ENCODE results near the gene TMEM266.

TMEM266 gene

DNA sequence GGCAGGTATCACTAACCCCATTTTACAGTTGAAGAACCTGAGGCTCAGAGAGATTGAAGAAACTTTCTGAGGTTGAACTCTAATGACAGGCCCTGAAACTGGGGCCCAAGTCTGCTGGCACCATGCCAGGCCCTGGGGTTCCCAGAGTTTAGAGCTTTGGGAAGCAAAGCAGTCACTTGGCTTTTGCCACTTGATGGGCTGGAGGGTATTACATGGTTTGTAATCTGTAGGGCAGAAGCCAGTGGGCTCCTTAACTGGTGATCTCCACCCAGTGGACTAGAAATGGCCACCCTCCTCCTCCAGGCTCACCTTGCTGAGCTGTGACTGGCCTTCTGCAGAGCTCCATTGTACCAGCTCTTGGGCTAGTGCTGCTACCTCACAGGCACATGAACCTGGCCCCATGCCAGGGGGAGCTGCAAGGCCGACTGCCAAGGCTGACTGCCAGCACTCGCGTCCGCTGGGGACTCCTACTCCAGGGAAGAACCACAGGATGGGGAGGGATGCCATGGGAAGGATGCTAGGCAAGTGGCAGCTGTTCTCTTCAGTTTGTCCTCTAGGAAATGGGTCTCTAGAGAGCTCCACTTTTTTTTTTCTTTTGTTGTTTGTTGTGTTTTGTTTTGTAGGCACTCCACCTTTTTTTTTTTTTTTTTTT, 146.7 kb downstream of the TMEM266 start:
- H3K36me3 Mint-ChIP-seq (ENCODE audit: low read depth): peaks cover 13% of the 10 kb centered on the region
- DNase-seq: no peak
- peaks cover 3% of the 10 kb centered on the region for H3K27me3 Mint-ChIP-seq (ENCODE audit: low read depth, poor library complexity)
- TF ChIP-seq, protein P1, sequence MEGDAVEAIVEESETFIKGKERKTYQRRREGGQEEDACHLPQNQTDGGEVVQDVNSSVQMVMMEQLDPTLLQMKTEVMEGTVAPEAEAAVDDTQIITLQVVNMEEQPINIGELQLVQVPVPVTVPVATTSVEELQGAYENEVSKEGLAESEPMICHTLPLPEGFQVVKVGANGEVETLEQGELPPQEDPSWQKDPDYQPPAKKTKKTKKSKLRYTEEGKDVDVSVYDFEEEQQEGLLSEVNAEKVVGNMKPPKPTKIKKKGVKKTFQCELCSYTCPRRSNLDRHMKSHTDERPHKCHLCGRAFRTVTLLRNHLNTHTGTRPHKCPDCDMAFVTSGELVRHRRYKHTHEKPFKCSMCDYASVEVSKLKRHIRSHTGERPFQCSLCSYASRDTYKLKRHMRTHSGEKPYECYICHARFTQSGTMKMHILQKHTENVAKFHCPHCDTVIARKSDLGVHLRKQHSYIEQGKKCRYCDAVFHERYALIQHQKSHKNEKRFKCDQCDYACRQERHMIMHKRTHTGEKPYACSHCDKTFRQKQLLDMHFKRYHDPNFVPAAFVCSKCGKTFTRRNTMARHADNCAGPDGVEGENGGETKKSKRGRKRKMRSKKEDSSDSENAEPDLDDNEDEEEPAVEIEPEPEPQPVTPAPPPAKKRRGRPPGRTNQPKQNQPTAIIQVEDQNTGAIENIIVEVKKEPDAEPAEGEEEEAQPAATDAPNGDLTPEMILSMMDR (IDR thresholded peaks at IDR 0.05): no peak
- peaks cover 34% of the 10 kb centered on the region for H3K4me1 Mint-ChIP-seq
- no peak overlapping the region for H3K4me3 Mint-ChIP-seq
- H3K27ac Mint-ChIP-seq: no peak overlapping the region
- H3K9me3 Mint-ChIP-seq: no peaks in the 10 kb centered on the region

DNA sequence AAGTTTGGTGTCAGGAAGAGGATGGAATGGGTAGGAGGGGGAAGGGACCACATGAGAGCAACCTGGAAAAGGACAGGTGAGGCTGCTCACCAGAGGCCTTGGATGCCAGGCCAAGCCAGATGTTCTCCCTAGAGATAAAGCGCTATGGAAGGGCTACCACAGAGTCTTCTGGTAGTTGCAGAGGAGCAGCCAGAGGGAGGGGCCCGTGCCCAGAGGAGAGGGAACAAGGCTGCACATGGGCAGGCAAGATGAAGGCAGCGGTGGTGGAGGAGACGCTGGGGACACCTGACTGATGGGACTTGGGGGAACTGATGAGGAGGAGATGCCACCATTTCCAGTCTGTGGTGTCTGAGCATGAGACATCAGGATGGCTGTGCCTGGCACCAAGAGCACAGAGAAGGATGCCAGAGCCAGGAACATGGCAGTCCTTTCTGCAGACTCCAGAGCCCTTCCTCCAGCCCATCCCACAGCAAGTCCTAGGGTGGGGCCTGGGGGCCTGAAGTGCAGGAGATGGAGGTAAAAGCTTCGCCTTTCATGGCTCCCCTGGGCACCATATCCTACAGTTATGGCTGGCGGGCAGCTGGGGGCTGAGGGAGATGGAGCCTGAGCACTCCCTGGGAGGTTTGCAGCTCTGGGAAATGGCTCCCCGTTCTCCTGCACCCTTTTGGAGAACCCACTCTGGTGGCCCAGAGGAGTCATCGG, 148.4 kb downstream of the TMEM266 start:
- TF ChIP-seq, protein P1 (IDR thresholded peaks at IDR 0.05): no peak
- DNase-seq: no peak
- Mint-ChIP-seq H3K4me3 (no peak overlapping the region), H3K27me3 (ENCODE audit: low read depth, poor library complexity) (peaks cover 3% of the 10 kb centered on the region), H3K27ac (no peak overlapping the region), H3K9me3 (no peaks in the 10 kb centered on the region), H3K4me1 (peaks cover 34% of the 10 kb centered on the region), H3K36me3 (ENCODE audit: low read depth) (peaks cover 23% of the 10 kb centered on the region)

DNA sequence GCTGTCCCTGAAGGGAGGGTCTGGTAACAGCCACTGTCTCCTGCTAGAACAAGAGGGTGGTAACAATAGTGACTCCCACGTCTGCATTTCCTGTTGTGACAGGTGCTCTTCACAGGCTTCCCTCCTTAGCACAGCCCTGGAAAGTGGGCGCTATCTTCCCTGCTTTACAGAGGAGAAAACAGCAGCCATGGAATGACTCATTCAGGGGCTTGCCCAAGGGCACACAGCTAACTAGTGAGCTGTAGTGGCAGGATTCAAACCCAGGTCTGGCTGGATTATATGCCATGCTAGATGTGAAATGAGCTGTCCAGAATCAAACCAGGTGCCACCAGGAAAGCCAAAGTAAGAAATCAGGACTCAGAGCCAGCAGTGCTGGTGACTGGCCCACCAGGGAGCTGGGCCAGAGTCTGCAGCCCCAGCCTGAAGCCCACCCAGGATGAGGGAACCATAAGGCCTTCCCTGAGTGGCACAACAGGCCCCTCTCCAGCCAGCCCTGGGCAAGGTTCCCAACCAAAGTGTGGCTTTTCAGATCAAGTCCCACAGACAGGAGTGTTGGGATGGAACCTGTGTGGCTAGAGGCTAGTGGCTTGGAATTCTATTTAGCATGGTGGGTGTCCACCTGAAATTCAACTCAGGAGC, 149.1 kb downstream of the TMEM266 start:
- Mint-ChIP-seq H3K9me3 (no peaks in the 10 kb centered on the region), H3K27me3 (ENCODE audit: low read depth, poor library complexity) (peaks cover 3% of the 10 kb centered on the region), H3K36me3 (ENCODE audit: low read depth) (peaks cover 28% of the 10 kb centered on the region), H3K4me1 (peaks cover 34% of the 10 kb centered on the region), H3K27ac (no peak overlapping the region), H3K4me3 (no peak overlapping the region)
- no peak for DNase-seq
- TF ChIP-seq, protein P1 (IDR thresholded peaks at IDR 0.05): no peak

DNA sequence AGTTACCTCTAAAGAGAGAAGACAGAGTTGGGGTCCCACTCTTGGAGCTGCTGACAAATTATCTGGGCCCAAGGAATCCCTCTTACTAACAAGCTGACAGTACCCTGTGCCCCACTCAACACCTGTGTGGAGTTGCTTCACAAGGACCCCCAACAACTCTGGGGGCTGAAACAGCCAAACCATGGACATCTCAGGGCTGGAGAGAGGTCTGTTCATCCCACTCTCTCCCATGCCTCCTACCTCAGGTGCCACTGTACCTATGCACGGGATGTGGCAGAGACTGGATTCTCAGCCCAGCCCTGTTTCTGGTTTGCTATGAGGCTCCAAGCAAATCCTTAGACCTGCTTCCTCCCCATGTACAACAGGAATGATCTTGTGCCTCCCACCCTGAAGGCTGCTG, 149.7 kb downstream of the TMEM266 start:
- Mint-ChIP-seq H3K36me3 (ENCODE audit: low read depth) (peaks cover 28% of the 10 kb centered on the region), H3K4me1 (peaks cover 34% of the 10 kb centered on the region), H3K27me3 (ENCODE audit: low read depth, poor library complexity) (peaks cover 3% of the 10 kb centered on the region), H3K4me3 (no peak overlapping the region), H3K27ac (no peak overlapping the region), H3K9me3 (no peaks in the 10 kb centered on the region)
- no peak for DNase-seq
- TF ChIP-seq, protein P1 (IDR thresholded peaks at IDR 0.05): no peak

DNA sequence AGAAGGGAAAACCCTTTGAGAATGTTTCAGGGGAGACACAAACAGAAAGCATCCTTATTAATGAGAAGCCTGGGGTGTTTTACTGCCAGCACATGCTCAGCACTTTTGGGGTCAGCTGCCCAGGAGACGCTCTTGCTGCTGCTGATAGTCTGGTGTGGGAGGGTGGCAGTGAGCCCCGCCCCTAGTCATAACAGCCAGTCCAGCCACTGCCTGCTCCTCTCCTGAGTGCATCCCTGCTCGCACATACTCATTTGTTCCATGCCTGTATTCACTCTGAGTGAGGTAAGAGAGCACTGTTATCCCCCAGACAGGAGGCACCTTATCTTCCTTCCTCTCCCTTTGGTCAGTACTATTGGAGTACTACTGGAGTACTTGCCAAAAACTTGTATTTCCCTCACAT, 150.2 kb downstream of the TMEM266 start:
- no peak overlapping the region for H3K27ac Mint-ChIP-seq
- H3K4me3 Mint-ChIP-seq: no peak overlapping the region
- H3K27me3 Mint-ChIP-seq (ENCODE audit: low read depth, poor library complexity): peaks cover 3% of the 10 kb centered on the region
- TF ChIP-seq, protein P1 (IDR thresholded peaks at IDR 0.05): no peak
- H3K36me3 Mint-ChIP-seq (ENCODE audit: low read depth): peaks cover 28% of the 10 kb centered on the region
- DNase-seq: no peak
- H3K4me1 Mint-ChIP-seq: peaks cover 34% of the 10 kb centered on the region
- no peaks in the 10 kb centered on the region for H3K9me3 Mint-ChIP-seq

Data from nephron progenitor cell (in vitro differentiated cells).